Heart left ventricle (tissue), 16 donors: ENCODE results near the gene HIVEP2. TPM values are rescaled to one million over a fixed set of nuclear protein-coding genes. Genes with fewer than 3 reads are reported as not detected.

Experiments used
- ATAC-seq, 4 donors: fragments of 200-7000 bp; cut with Tn5 transposase; one replicate each; pipeline ENCODE4 v1.9.1; 2020 to 2022; ENCODE audit warnings: moderate library complexity in 4 of 4, mild to moderate bottlenecking in 3 of 4, moderate number of reproducible peaks in 1 of 4
- DNase-seq, 5 donors: peaks; one replicate each; pipeline ENCODE4 v3.0.0-alpha.2; 2020
- H3K27ac ChIP-seq, 12 donors: fragments of 200-600 bp; sonication (generic) in 4 of 12; one replicate each; pipeline versions ENCODE4 v1.5.0 to v1.8.0; 2016 to 2022; ENCODE audit warnings: mild to moderate bottlenecking in 2 of 12
- H3K27me3 ChIP-seq, 9 donors: fragments of 200-600 bp; sonication (generic) in 2 of 9; one replicate each; pipeline versions ENCODE4 v1.5.1 to v1.8.0; 2016 to 2022; ENCODE audit warnings: mild to moderate bottlenecking in 3 of 9
- H3K36me3 ChIP-seq, 9 donors: fragments of 200-600 bp; sonication (generic) in 2 of 9; one replicate each; pipeline versions ENCODE4 v1.5.0 to v1.8.0; 2018 to 2022; ENCODE audit warnings: mild to moderate bottlenecking in 2 of 9
- H3K4me1 ChIP-seq, 12 donors: fragments of 200-600 bp; sonication (generic) in 4 of 12; one replicate each; pipeline versions ENCODE4 v1.5.0 to v1.8.0; 2016 to 2022; ENCODE audit warnings: mild to moderate bottlenecking in 3 of 12
- H3K4me3 ChIP-seq, 12 donors: fragments of 200-600 bp; sonication (generic) in 4 of 12; one replicate each; pipeline versions ENCODE4 v1.5.0 to v1.8.0; 2017 to 2022; ENCODE audit warnings: mild to moderate bottlenecking in 9 of 12, moderate library complexity in 4 of 12
- H3K9me3 ChIP-seq, 12 donors: fragments of 200-600 bp; sonication (generic) in 4 of 12; one replicate each; pipeline versions ENCODE4 v1.5.0 to v1.8.0; 2016 to 2022; ENCODE audit warnings: mild to moderate bottlenecking in 1 of 12
- POLR2A ChIP-seq, 2 donors: fragments of 450-650 bp; IDR thresholded peaks; one replicate each; pipeline ENCODE4 v1.6.1; 2017; ENCODE audit warnings: antibody characterized with exemption in 2 of 2, mild to moderate bottlenecking in 2 of 2, moderate library complexity in 2 of 2
- WGBS, 4 donors: extraction: QIAGEN DNeasy Blood & Tissue Kit in 2 of 4; methylation state at CpG; one replicate each; pipeline versions ENCODE4 v1.1.5 to v1.1.7; 2013 to 2018; 5-methylcytosine and 5-hydroxymethylcytosine counted together
- intact Hi-C, 10 donors: fragments of 100-400 bp; cut with DNase I; formaldehyde crosslinking; loops; one replicate each; pipeline versions ENCODE4 v1.11.1 to v1.14.2; 2022
- polyA plus RNA-seq, 2 donors: library from polyadenylated mRNA; stranded (reverse); fragments of 200-250 nt; gene quantifications; one replicate each; pipeline ENCODE4 v1.2.3, GENCODE V29; 2013
- total RNA-seq, 9 donors: library from RNA; depleted of rRNA in 2 of 9; stranded (reverse); fragments of >200 nt in 2 of 9; fragmentation: NEBNext Ultra II Directional in 3 of 9; extraction: Animal tissue kit (Norgen Biotek cat#: 25700) in 3 of 9; gene quantifications; one replicate each; pipeline versions ENCODE4 v1.1.0 to v1.2.4, GENCODE V29; 2016 to 2023
- TF ChIP-seq, protein P1 (sequence below), 12 donors: fragments of 200-600 bp; sonication (generic) in 4 of 12; IDR thresholded peaks; one replicate each; pipeline versions ENCODE4 v1.5.0 to v1.8.0; 2018 to 2022; ENCODE audit warnings: antibody characterized with exemption in 12 of 12, mild to moderate bottlenecking in 5 of 12
- donor health status: ischemic (EF 13 %, LVEDD 7.1; RV severe dilation, severe dysfunction).
- donor health status: healthy with polysubstance abuse.
- donor health status: DM: no; HTN: yes; CAD: no.
- donor health status: DM: no; HTN: no; CAD: no.
- donor health status: ischemic (EF 25% LVEDD 6.9; RV normal size, moderate dysfunction).
- donor health status: ischemic (EF 25% LVEDD 5.7; RV mildly dilated, moderate dysfunction).
- donor health status: healthy.
- donor health status: DM: yes; HTN: yes; CAD: no.
- donor health status: ischemic (EF 35%, LVEDD 5.7; RV mildly dilated, moderate dysfunction).
- donor health status: nonischemic (EF 11% LVEDD 7.7; RV severe dilation, severe dysfunction).
- donor health status: DM: yes; HTN: yes; CAD: no.
- donor health status: PGD.
- donor health status: ischemic (EF 29% LVEDD 5.4; RV normal size, mild dysfunction).
- donor health status: nonischemic (EF 23%, LVEDD 6.1; RV moderate dilation, normal function).

Gene HIVEP2
- total and polyA plus RNA-seq, 11 donors, result 2.7 to 31.2 (median 20.4) TPM

GRCh38 chr6:142718667-142719191, 226.2 kb downstream of the HIVEP2 start:
- Histone ChIP-seq H3K27me3 (no peaks in the 10 kb centered on the region), H3K36me3 (no peaks in the 10 kb centered on the region), H3K4me1 (peaks cover 0 to 35% (median 0%) of the 10 kb centered on the region in 12 donors), H3K27ac (no peak overlapping the region), H3K9me3 (peaks cover 0 to 20% (median 12%) of the 10 kb centered on the region in 12 donors), H3K4me3 (no peak overlapping the region)
- intact Hi-C loops, result no loop called here
- no peak for DNase-seq
- ATAC-seq, result no peak
- TF ChIP-seq POLR2A (IDR thresholded peaks at IDR 0.05), result no peak
- TF ChIP-seq, protein P1, sequence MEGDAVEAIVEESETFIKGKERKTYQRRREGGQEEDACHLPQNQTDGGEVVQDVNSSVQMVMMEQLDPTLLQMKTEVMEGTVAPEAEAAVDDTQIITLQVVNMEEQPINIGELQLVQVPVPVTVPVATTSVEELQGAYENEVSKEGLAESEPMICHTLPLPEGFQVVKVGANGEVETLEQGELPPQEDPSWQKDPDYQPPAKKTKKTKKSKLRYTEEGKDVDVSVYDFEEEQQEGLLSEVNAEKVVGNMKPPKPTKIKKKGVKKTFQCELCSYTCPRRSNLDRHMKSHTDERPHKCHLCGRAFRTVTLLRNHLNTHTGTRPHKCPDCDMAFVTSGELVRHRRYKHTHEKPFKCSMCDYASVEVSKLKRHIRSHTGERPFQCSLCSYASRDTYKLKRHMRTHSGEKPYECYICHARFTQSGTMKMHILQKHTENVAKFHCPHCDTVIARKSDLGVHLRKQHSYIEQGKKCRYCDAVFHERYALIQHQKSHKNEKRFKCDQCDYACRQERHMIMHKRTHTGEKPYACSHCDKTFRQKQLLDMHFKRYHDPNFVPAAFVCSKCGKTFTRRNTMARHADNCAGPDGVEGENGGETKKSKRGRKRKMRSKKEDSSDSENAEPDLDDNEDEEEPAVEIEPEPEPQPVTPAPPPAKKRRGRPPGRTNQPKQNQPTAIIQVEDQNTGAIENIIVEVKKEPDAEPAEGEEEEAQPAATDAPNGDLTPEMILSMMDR (IDR thresholded peaks at IDR 0.05), result no peak

- intact Hi-C loops, result no loop called here
- ATAC-seq (no peak), DNase-seq (no peak)
- Histone ChIP-seq H3K27ac (no peak overlapping the region), H3K9me3 (peaks cover 0 to 20% (median 12%) of the 10 kb centered on the region in 12 donors), H3K27me3 (no peaks in the 10 kb centered on the region), H3K36me3 (no peaks in the 10 kb centered on the region), H3K4me3 (no peak overlapping the region), H3K4me1 (peaks cover 0 to 16% (median 0%) of the 10 kb centered on the region in 12 donors)
- WGBS, 4 donors, result 60 to 74% (median 71%) methylated on average over 2 of the region's 2 CpGs
- TF ChIP-seq, protein P1 (IDR thresholded peaks at IDR 0.05), result no peak
- no peak for TF ChIP-seq POLR2A (IDR thresholded peaks at IDR 0.05)
Observed at GRCh38 chr6:142716097-142716496, 228.9 kb downstream of the HIVEP2 start.

DNA sequence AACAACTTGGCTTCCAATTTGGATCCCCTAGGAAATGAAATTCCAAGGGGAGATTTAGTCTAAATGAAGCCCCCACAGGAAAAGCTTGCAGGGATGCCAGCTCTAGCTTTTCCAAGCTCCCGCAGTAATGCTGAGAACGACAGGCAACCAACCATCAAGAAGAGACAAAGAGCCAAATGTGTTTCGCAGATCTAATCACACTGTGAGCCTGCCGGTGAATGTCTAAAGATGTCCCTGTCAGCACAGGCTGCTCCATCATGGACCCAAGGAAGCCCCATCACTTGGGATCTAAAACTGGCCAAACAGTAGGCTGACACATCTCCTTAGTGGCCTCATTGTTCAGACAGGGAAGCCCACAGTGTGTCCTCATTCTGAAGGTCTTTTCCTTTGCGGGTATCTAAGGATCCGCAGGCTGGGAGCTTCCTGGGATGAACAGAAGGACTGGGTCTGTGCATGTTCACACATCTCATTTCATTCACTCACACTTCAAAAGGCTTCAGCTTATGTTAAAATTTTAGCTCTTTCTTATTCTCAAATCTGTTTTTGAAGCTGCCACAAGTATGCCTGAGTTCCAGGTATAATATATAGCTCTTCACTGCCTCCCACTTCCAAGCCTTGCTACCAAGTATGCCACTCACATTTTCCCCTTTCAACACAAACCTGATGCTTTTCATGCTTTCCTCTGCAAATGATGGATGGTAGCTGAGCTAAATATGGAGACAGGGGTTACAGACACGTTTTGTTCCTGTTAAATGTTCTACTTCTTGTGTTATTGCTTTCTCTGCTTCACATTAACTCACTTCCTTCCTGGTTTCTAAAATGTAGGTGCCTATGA, 229.8 kb downstream of the HIVEP2 start:
- Histone ChIP-seq H3K4me3 (no peak overlapping the region), H3K27me3 (no peaks in the 10 kb centered on the region), H3K4me1 (peaks cover 0 to 7% (median 0%) of the 10 kb centered on the region in 12 donors), H3K9me3 (peaks cover 0 to 20% (median 12%) of the 10 kb centered on the region in 12 donors), H3K27ac (no peak overlapping the region), H3K36me3 (no peaks in the 10 kb centered on the region)
- intact Hi-C loops, result no loop called here
- ATAC-seq (no peak), DNase-seq (no peak)
- 54 to 65% (median 61%) methylated on average over 7 of the region's 7 CpGs for WGBS, 4 donors
- TF ChIP-seq, protein P1 (IDR thresholded peaks at IDR 0.05), result no peak
- no peak for TF ChIP-seq POLR2A (IDR thresholded peaks at IDR 0.05)

DNA sequence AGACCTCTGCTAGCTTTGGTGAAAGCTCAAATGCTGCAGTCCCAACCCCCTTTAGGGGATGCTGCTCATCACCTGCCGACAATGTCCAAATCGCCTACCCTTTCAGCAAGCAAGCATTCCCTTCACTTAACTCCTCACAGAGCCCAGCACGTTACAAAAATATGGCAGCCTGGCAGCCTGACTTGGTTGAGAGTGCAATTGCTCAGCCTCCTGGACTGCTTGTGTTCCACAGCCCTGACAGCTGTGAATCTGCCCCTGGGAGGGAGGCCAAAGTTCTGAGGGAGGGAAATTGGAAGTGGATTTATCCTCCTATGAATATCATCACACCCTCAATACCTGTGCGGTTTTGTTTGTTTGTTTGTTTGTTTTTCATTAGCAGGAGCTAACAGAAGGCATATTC, 231.0 kb downstream of the HIVEP2 start:
- H3K27ac ChIP-seq, result no peak overlapping the region
- peaks cover 0 to 11% (median 9%) of the 10 kb centered on the region in 12 donors for H3K9me3 ChIP-seq
- no peaks in the 10 kb centered on the region for H3K27me3 ChIP-seq
- no peaks in the 10 kb centered on the region for H3K36me3 ChIP-seq
- DNase-seq (no peak), ATAC-seq (no peak)
- TF ChIP-seq POLR2A (IDR thresholded peaks at IDR 0.05), result no peak
- TF ChIP-seq, protein P1 (IDR thresholded peaks at IDR 0.05), result no peak
- WGBS, 4 donors, result 79 to 91% (median 84%) methylated on average over 4 of the region's 4 CpGs
- H3K4me3 ChIP-seq, result no peak overlapping the region
- intact Hi-C loops, result no loop called here
- H3K4me1 ChIP-seq, result peaks cover 0 to 7% (median 0%) of the 10 kb centered on the region in 12 donors
